A549 (cell line): ENCODE results near the gene TFDP1.

Experiments used
- CHD4 ChIP-seq: fragments of 200-600 bp; sonication (generic); IDR thresholded peaks from 2 replicates; pipeline ENCODE4 v1.6.1; 2016; ENCODE audit warnings: antibody characterized with exemption, mild to moderate bottlenecking, borderline replicate concordance
- CTCF ChIP-seq: fragments of >200 bp; sonication (Bioruptor Twin); formaldehyde crosslinking; IDR thresholded peaks from 3 replicates; pipeline ENCODE4 v1.5.1; 2016
- EP300 ChIP-seq, 2 experiments: fragments of >200 bp; sonication (Bioruptor Twin); formaldehyde crosslinking; IDR thresholded peaks; 2 replicates in 1 of 2; 3 replicates in 1 of 2; pipeline ENCODE4 v1.6.1; 2016 to 2017
- HDAC2 ChIP-seq: fragments of 200-600 bp; sonication (generic); IDR thresholded peaks from 2 replicates; pipeline ENCODE4 v1.6.1; 2016
- PBX3 ChIP-seq: IDR thresholded peaks from 2 replicates; pipeline ENCODE4 v1.6.1; 2012
- POLR2A ChIP-seq: IDR thresholded peaks from 2 replicates; pipeline ENCODE4 v1.6.1; 2012; ENCODE audit warnings: mild to moderate bottlenecking, low read length
- RAD21 ChIP-seq, 2 experiments: fragments of >200 bp in 1 of 2; sonication (Bioruptor Twin) in 1 of 2; formaldehyde crosslinking in 1 of 2; IDR thresholded peaks in 1 of 2; conservative IDR thresholded peaks in 1 of 2; 2 replicates in 1 of 2; 3 replicates in 1 of 2; pipeline ENCODE4 v1.6.1; 2012 to 2018; ENCODE audit warnings: inconsistent platforms in 1 of 2
- RCOR1 ChIP-seq: fragments of 150-350 bp; IDR thresholded peaks from 2 replicates; pipeline ENCODE4 v1.6.1; 2014; ENCODE audit warnings: antibody characterized with exemption, low read length, low read depth

DNA sequence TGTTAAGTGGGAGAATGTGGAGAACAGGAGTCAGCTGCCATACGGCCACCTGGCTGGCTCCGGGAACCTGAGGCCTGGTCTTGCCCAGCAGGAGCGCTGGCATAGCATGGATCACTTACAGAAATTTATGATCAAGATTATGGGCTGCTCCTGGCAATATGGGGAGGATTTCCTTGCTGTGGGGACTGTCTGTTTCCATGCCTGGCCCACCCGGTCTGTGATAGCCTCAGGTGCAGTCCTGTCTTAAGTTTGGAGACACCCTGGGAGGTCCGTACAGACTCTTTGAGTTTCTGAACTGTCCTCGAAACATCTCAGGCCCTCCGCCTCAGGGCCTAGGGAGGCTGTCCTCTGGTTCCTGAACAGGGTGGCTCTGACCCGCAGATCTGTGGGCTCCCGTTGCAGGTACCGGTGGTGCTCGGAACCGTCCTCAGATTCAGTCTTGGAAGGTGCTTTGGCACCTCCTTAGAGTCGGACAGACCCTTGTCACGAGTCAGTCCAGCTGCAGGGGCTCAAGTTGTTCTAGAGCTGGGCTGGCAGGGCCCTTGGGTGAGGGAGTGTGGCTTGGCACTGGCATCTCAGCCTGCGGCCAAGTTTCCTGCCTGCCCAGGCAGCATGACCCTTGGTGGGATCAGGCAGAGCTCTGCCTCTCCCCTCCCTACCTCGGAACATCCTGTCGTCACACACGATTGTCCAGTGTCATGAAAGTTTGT, 4.9 kb downstream of the TFDP1 start:
- TF ChIP-seq HDAC2, result no peak
- no peak for TF ChIP-seq POLR2A
- TF ChIP-seq PBX3, result no peak
- TF ChIP-seq CHD4, result no peak
- TF ChIP-seq RCOR1, result no peak
- TF ChIP-seq RAD21 (conservative IDR thresholded peaks at IDR 0.05 in 1 of 2, IDR thresholded peaks at IDR 0.05 in 1 of 2), result no peak
- TF ChIP-seq CTCF, result no peak
- no peak for TF ChIP-seq EP300 (IDR thresholded peaks at IDR 0.05)
